Mammary epithelial cell (primary cell): Measurements from ENCODE around the gene CRYM.
A peak's percentile ranks its signal among the peaks of the same experiment; 100 is the strongest.

Source experiments
- CTCF ChIP-seq, 2 donors: IDR thresholded peaks in 1 of 2; conservative IDR thresholded peaks in 1 of 2; 2 replicates each; pipeline ENCODE4 v1.5.1; 2011 to 2012; ENCODE audit warnings: inconsistent platforms in 2 of 2, low read length in 2 of 2, mild to moderate bottlenecking in 2 of 2, control low read depth in 1 of 2, low read depth in 1 of 2; ENCODE audit not compliant: insufficient read depth in 1 of 2; ENCODE audit errors: extremely low read depth in 1 of 2
- EZH2 ChIP-seq: IDR thresholded peaks from 2 replicates; pipeline ENCODE4 v1.6.1; 2012; ENCODE audit warnings: low read length, inconsistent platforms, borderline replicate concordance

DNA sequence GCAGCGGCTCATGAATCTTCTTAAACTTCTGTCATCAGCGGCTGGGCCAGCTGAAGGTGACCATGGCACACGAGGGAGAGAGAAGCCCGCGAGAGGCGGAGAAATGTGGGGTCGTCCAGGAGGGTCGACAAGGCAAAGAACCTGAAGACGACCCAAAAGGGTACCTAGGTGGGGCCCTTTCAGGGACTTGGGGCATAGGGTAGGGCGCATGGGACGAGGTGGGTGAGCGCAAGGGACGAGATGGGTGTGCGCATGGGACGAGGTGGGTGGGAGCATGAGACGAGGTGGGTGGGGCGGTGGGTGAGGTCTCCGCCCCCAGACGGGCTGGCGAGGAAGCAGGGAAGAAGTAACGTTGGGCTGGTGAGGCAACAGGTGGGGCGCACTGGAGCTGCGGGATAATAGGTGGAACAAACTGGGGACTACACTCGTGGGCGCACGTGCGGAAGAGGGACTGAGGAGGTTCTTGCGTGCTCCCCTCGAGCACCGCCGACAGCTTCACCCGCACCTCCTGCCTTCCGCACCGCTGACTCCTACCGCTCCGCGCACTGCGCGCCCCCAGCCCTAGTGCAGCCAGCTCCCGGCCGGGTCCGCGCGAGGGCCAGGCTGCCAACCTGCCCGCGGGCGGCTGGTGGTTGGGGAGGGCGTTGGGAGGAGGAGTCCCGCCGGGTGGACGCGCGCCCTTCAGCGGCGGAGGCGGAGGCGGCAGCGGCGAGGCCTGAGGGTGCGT is 23.2 kb upstream of the CRYM start:
- TF ChIP-seq CTCF (conservative IDR thresholded peaks at IDR 0.05 in 1 of 2, IDR thresholded peaks at IDR 0.05 in 1 of 2; ENCODE audit: extremely low read depth in 1 of 2, insufficient read depth in 1 of 2, low read depth in 1 of 2, low read length in 2 of 2), result peak in 1 of 2 donors; percentile 12
- TF ChIP-seq EZH2, result no peak
